Activated CD4-positive, alpha-beta T cell treated with anti-CD3 and anti-CD28 coated beads, Interleukin-2, amount 50 U/mL, for 24 hours (primary cell): ENCODE results near the gene CTDP1.

Source experiments
- DNase-seq, 2 donors: peaks; one replicate each; pipeline ENCODE4 v3.0.0-alpha.2; 2020; ENCODE audit warnings: low read depth in 1 of 2, low spot score in 1 of 2

CTDP1 gene

DNA sequence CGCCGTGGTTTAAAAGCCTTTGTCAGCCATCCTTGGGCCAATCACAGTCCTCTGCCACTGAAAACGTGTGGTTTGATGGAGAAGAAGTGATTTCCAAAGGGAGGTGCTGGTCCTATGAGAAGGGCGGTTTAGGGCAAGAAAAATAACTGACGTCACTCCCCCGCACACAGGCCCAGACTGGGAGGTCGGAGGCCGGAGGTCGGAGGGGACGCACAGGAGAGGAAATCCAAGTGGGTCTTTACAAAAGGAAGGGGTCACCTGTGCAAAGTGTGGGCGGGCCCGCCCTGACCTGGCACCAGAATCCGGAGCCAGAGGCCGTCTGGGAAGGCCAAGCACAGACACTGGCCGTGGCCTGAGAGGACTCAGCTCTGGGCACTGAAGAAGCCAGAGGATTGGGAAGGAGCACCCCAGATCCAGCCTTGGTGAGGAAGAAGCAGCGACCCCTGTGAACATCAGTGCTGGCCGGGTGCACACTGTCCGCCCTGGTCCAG, 100.1 kb downstream of the CTDP1 start:
- no peak for DNase-seq

DNA sequence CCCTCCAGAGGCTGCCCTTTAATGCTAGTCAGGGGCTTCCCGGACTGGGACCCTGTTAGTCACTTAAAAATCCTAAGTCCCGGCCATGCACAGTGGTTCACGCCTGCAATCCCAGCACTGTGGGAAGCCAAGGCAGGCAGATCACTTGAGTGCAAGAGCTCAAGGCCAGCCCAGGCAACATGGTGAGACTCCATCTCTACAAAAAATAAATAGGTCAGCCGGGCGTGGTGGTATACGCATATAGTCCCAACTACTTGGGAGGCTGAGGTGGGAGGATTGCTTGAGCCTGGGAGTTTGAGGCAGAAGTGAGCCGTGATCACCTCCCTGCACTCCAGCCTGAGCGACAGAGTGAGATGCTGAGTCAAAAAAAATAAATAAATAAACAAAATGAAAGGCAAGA, 100.9 kb downstream of the CTDP1 start:
- DNase-seq: no peak

DNA sequence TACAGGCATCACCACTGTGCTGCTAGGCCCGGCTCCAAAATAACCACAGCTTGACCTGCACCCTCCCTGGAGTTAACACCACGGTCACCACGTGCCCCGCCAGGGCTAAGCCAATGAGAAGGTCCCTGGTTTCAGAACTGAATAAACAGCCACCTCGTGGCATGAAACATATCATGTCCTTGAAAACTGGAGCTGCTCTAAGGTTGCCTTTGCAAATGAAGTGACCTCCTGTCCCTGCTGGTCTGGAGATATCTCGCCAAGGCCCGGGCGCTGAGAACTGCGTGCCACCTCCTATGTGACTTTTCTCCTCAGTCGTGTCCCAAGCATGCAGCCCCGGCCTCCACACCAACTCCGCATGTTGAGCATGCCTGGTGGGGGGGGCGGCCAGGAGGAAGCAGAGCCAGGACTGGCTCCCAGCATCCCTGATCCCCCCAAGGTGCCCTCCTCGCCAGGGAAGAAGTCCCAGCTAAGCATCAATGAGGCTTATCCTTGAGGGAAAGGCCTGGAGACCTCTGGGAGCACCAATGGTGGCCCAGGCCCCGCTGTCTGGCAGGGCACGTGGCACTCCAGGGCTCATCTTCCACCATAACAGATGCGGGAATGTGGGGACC, 101.8 kb downstream of the CTDP1 start:
- no peak for DNase-seq

DNA sequence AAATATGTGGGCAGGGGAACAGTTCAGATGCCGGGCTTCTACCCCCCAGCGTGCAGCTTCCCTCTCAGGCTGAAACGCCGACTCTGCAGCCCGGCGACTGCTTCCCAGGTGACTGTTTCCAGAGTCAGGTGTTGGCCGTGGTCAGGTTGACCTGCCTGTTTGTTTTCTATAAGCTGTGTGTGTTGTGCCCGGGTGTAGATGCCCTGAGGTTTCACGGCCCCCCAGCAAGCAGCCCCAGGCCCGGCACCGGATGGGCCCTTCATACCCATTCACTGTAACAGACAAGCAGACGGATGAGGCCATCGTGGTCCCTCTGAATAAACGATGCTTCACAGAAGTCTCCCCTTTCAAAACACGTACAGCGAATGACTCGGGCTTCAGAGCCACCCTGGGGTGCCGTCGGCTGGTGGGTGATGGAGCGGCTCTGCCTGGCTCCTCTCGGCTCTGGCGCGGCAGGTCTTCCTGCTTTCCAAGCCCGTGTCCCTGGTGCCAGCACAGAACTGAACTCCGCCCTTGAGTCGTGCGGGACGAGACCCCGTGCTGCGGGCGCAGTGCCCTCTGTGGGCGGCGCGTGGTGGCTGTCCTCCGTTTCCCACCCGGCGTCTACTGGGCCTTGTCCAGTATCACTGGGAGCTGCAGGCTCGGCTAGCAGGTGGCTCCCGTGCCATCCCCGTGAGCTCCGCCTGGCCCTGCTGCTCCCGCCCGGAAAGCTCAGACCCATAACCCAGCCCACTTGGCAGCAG, 103.1 kb downstream of the CTDP1 start:
- DNase-seq: no peak

DNA sequence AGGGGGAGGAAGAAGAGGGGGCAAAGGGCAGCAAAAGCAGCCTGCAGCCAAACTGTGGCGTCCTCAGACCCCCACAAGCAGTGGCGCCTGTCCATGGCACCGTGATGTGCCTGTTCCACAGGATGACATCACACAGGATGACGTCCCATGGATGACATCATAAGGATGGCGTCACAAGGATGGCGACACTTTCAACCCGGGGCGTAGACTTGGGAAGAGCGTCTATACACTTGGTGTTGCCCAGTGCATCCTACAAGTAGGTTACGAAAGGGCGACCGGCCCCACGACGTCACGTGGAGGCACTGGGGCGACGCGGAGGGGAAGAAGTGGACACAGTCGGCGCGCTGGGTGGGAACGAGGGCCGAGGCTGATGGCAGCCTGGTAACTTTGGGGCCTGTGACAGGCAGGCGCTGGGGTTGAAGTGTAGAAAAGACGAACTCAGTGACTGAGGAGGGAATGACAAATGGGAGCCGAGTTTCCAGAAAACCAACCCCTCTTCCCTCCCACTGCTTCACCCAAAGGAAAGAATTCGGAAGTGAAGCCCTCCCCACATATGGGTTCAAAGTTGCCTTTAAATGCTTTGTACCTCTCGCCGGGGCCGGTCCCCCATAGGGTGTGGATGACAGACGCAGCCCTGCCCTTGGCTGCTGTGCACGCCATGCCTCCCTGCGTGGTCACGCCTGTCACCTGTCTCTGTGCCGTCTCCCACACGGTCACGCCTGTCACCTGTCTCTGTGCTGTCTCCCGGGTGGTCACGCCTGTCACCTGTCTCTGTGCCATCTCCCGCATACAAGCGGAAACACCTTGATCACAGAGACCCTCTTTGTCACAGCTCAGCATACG, 104.7 kb downstream of the CTDP1 start:
- DNase-seq: no peak

DNA sequence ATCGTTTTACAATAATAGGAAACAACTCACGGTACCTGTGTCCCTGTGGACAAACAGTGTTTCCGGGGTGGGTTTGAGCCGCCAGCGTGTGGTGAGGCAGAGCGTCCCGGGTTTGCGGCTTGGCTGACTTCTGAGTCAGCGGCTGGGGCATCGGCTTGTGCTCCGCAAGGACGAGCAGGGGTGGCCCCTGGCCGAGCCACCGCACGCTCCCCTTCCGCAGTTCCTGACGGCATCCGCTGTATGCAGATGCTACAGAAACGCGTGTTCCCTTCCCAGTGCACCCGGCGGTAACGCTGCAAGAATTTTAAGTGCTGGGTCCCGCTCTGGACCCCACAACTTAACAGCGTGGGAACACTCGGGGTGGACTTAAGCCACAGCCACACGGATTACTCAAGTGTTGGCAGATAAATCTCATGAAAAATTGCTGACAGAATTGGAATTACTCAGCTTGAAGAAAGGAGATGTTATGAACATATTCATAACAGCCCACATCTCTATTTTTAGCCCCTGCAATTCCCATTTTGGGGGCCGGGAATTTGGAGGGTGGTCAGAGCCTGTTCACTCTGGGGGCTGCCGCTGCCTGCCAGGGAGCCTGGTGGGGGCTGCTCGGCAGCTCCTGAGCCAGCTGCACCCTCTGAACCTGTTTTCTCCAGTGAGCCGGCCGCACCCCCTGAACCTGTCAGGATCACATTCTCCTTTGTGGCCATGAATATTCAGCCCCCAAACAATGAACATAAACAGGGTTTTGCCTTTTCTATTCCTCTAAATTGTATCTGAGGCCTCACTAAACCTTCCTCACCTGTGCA, 105.6 kb downstream of the CTDP1 start:
- DNase-seq: no peak

DNA sequence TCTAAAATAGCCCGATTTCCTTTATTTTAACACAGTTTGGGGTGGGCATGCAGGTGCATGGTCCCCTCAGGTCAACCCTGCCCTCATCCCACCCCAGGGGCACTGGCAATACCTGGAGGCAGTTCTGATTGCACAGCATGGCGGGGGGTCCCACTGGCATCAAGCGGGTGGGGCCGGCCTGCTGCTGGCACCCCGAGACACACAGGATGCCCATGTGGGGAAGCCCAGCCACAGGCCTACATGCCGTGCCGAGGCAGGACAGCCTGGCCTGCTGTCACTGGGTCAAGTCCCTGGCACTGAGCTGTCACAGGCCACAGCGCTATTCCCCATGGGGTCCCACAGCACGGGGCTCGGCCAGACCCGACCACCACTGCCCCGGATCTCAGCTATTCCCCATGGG, 106.2 kb downstream of the CTDP1 start:
- DNase-seq: no peak

DNA sequence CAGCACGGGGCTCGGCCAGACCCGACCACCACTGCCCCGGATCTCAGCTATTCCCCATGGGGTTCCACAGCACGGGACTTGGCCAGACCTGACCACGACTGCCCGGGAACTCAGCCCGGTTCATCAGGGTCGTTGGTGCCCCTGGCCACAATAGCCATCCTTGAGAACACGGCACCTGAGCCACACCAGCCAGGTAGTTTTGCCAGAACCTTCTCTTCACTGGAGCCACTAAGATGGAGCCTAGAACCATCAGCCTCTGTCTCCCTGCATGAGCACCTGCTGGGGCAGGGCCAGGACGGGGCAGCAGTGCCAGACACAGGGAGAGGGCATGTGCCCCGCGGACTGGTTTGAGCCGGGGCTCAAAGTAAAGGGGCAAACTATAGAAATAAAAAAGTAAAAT, 106.7 kb downstream of the CTDP1 start:
- no peak for DNase-seq

DNA sequence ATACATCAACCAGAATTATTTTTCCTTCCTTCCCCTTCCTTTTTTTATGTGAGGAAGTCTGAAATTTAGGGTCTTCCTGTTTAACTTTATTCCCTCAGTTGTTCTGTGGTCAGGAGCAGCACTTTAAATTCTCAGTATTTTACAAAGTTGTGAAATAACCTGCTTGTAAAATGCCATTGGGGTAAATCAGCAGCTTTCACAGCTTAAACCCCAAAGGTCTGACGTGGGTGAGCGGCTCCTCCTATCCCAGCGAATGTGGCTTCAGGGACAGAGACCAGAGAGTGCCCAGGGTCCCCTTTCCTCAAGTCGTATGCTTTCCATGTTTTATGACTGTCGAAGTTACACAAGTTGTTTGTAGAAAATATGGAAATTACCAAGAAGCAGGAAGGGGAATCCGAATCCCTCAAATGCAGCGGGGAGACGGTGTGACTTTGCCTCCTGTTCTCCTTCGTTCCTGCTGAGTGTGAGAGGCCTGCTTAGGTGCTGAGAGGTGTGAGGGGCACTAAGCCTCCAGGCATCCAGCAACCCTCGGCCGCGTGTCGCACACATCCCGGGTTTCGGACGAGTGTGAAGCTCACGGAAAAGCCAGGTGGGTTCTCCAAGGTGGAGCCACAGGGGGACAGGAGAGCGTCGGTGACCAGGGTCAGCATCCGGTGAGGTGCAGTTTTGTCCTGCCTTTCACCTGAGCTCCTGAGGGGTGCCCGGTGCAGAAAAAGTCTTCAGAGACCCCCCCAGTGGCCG, 107.4 kb downstream of the CTDP1 start:
- DNase-seq: no peak

DNA sequence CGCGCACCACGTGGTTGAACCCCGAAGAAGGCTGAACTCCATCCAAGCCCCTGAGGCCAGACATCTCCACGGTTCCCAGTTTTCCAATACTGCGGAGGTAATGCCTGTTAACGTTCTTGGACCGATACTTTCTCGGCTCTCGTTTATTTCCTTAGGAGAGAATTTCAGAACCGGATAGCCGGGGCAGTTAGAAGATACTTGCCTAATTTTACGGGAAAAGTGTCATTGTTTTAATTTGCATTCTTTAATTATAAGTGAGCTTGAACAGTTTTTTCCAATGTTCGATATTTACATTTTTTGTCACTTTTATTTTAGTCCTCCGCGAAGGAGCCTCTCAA, 107.9 kb downstream of the CTDP1 start:
- no peak for DNase-seq

DNA sequence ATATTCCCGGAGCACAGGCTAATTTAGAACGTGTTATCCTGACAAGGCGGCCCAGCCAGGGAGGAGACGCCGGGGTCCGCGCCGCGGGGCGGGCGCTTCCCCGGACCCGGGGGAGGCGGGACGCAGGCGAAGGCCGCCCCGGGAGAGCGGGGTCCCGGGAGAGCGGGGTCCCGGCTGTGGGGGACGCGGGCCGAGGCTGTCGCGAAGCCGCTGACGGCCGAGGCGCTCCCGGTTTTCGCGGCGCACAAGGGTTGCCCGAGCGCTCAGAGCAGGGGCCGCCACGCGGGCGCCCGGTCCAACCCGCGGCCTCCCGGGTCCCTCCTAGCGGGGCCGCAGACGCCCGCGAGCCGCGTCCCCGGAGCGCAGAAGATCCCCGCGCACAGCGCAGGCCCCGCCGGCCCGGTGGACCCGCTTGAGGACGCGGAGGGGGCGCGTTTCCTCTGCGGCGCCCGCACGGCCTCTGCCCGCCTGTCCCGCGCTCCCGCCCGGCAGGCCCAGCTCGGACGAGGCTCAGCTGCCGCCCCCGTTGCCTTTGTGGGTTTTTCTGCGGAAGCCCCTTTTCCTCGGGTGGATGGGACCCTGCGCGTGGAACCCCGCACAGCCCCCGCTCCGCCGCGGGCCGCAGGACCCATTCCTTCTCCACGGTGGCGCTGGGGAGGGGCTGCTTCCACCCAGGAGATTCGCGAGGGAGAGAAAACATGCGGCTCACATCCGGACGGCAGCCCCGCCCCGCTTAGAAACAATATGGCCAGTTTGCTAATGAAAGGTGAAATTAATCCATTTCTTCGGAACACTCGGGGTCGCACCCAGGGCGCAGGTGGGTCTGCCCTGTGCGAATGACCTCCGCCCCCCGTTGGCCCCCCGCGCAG, 108.5 kb downstream of the CTDP1 start:
- no peak for DNase-seq

DNA sequence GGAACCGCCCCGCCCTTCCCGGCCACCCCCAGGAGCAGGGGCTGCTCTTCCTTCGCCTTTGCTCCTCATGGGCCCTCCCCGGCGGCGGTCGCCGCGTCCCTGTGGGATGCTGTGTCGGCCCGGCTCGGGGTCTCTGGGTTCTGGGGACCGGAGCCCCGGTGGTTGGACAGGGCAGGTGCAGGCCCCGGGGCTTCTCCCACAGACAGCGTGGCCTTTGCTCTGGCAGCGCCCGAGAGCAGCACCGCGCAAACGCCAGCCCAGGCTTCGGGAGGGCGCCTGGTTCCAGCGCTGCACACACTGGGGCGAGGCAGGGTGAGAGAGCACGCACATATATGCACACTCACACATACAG, 109.1 kb downstream of the CTDP1 start:
- no peak for DNase-seq

DNA sequence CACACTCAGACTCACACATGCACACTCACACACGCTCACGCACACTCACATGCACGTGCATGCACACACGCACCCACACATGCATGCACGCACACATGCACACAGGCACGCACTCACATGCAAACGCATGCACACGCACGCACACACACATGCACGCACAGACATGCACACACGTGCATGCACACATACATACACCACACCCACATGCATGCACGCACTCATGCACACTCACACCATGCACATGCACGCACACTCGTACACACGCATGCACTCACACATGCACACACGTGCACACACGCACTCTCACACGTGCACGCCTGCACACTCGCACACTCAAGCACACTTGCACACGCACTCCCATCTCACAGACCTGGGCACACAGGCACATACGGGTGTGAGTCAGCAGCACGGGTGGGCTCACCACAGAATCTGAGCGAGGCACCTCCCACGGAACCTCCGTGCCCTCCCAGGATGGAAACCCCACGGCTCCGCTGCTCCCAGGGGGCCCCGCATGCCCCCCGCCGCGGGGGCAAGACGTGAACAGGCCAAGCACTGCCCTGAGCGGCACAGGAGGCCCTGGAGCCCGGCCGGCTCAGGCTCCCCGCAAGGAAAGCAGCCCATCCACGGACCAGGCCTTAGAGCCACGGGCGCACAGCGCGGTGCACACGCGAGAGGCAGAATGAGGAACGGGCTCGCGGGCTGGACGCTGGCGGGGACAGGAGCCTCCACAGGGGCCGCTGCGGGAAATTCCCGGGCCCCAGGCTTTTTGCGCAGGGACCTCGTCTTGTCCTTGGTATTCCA, 109.7 kb downstream of the CTDP1 start:
- DNase-seq: no peak

DNA sequence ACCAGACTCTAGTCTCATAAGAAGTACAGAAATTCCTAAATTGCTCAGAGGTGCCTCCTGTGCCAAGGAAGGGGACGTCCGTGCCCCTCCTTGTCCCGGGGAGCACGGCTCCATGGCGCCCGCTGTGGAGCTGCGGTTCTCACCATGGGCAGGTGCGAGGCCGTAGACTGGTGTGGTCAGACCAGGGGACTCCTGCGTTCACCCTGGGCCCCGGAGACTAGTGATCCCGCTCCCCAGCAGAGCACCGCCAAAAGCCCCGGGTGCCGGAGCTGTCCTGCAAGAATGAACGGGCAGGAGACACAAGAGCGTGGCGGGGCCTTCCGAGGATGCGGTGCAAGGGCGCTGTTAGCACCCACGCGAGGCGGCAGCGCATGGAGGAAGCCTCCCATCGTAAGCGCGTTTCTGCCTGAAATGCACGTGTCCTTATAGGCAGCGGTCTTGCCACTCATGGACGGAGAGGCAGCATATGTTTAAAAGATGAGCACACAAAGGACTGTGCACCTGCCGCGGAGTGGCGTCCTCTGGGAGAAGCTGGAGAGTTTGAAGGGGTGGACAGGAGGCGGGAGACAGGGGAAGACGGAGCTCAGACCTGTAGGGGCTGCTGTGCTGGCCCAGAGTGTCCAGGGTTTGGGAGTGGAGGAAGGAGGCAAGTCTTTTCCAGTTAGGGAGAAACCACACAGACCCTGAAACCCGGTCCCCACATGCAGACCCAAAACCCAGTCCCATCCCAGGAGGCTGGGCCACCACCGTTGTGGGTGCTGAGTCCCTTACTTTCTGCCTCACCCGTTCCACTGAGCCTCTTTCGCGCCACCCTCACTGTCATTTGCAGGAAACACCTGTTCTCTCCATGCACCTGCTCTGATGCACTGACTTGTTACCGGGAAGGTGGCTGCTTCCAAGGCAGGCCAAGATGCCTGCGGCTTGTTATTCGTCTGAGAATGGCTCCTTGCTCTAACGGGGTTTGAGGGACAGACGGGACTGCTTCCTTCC, 110.6 kb downstream of the CTDP1 start:
- no peak for DNase-seq

DNA sequence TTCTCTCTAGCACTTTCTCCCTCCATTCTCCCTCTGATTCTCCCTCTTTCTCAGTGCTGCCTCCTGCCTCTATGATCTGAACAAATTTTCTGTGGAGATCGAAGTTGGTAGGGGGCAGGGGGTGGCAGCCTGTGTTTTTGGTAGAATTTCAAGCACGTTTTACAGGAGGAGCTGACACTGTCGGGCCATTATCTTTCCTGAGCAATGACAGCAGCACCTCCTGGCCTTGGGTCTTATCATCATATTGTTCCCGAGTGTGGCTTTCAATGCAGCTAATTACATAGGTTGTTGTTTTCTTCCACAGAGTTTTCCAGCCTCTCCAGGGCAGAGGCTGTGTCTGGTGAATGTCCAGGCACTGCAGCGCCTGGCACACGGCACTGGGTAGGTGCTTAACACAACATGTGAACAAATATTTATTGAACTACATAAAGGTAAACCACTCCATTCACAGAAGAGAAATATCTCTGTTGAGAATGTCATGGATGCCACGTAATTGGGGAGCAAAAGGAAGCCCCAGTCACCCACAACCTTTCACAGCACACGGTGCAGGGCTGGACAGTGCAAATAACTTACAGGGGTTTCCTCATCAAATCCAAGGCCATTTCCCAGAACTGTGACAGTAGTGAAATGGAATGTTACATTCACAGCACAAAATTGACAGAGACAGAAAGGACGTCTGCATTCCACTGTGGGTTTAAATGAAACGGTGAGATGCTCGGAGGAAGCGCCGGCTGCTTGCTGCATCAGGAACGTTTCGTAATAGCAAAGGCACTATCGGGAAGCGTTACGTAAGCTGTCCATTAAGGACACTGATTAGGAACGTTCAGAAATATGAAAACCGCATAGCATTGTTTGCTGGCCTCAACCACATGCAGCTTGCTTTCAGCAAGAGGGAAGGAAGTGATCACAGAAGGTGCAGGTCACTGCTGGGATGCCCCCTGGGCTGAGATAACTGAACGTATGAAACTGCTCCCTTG, 111.7 kb downstream of the CTDP1 start:
- DNase-seq: no peak
